Body of pancreas (tissue), 4 donors: ENCODE data around the gene PROS1.
"Not testable (repeated sequence)": the region's sequence is repeated elsewhere in the genome, so short reads cannot be mapped to it uniquely, and the experiment has no call there.

Source experiments
- POLR2A ChIP-seq, 3 donors: fragments of 450-650 bp; IDR thresholded peaks; one replicate each; pipeline ENCODE4 v1.6.1; 2016; ENCODE audit warnings: antibody characterized with exemption in 3 of 3, mild to moderate bottlenecking in 2 of 3
- TF ChIP-seq, protein P1 (sequence below), 7 experiments: fragments of 450-650 bp in 4 of 7; fragments of 200-600 bp in 3 of 7; sonication (generic) in 3 of 7; IDR thresholded peaks; one replicate each; pipeline ENCODE4 v1.5.1; 2016 to 2019; ENCODE audit warnings: antibody characterized with exemption in 7 of 7

- TF ChIP-seq, protein P1, sequence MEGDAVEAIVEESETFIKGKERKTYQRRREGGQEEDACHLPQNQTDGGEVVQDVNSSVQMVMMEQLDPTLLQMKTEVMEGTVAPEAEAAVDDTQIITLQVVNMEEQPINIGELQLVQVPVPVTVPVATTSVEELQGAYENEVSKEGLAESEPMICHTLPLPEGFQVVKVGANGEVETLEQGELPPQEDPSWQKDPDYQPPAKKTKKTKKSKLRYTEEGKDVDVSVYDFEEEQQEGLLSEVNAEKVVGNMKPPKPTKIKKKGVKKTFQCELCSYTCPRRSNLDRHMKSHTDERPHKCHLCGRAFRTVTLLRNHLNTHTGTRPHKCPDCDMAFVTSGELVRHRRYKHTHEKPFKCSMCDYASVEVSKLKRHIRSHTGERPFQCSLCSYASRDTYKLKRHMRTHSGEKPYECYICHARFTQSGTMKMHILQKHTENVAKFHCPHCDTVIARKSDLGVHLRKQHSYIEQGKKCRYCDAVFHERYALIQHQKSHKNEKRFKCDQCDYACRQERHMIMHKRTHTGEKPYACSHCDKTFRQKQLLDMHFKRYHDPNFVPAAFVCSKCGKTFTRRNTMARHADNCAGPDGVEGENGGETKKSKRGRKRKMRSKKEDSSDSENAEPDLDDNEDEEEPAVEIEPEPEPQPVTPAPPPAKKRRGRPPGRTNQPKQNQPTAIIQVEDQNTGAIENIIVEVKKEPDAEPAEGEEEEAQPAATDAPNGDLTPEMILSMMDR (IDR thresholded peaks at IDR 0.05): not testable (repeated sequence)
- TF ChIP-seq POLR2A (IDR thresholded peaks at IDR 0.05): not testable (repeated sequence)
These were observed 8.6 kb downstream of the PROS1 start for GRCh38 chr3:93965106-93965505.
